HEK293 (cell line): ENCODE results near the gene EPOP.

Experiments
- CTCF ChIP-seq: fragments of 450-650 bp; formaldehyde crosslinking; IDR thresholded peaks from 2 replicates; pipeline ENCODE4 v1.5.1; 2016; ENCODE audit warnings: missing biosample characterization, missing genetic modification characterization
- PRDM10 ChIP-seq: fragments of 450-650 bp; formaldehyde crosslinking; IDR thresholded peaks from 2 replicates; pipeline ENCODE4 v1.5.1; 2016; ENCODE audit warnings: missing biosample characterization, missing genetic modification characterization

- TF ChIP-seq CTCF (tag by site-specific recombination) = no peak
- TF ChIP-seq PRDM10 = peak; percentile 26; the same call in 1 of the 2 replicates
Observed at GRCh38 chr17:38710985-38711384, 36.2 kb upstream of the EPOP start.
